GM21447 (cell line): ENCODE measurements around the gene DGKD.

Experiments used
- ATAC-seq: cut with Tn5 transposase; IDR thresholded peaks from one replicate; pipeline ENCODE4 v1.9.1; 2021; ENCODE audit not compliant: unreplicated experiment

The DGKD gene

GRCh38 chr2:233422649-233423551, 68.6 kb downstream of the DGKD start:
- no peak for ATAC-seq

GRCh38 chr2:233423552-233423860, 69.2 kb downstream of the DGKD start:
- ATAC-seq: no peak

- no peak for ATAC-seq
Observed at GRCh38 chr2:233424154-233424951, 70.1 kb downstream of the DGKD start.

GRCh38 chr2:233426619-233427342, 72.5 kb downstream of the DGKD start:
- ATAC-seq: no peak

GRCh38 chr2:233428008-233428407, 73.7 kb downstream of the DGKD start:
- ATAC-seq: no peak

GRCh38 chr2:233428438-233428837, 74.1 kb downstream of the DGKD start:
- no peak for ATAC-seq

- no peak for ATAC-seq
Observed at GRCh38 chr2:233429175-233429897, 75.0 kb downstream of the DGKD start.

- ATAC-seq: no peak
Observed at GRCh38 chr2:233430081-233430480, 75.8 kb downstream of the DGKD start.

GRCh38 chr2:233430651-233431050, 76.4 kb downstream of the DGKD start:
- no peak for ATAC-seq

GRCh38 chr2:233433029-233433428, 78.7 kb downstream of the DGKD start:
- no peak for ATAC-seq

- no peak for ATAC-seq
Observed at GRCh38 chr2:233433794-233434193, 79.5 kb downstream of the DGKD start.

- ATAC-seq: no peak
Observed at GRCh38 chr2:233434666-233435330, 80.5 kb downstream of the DGKD start.

- ATAC-seq: no peak
Observed at GRCh38 chr2:233435436-233436190, 81.3 kb downstream of the DGKD start.

GRCh38 chr2:233436191-233436581, 81.9 kb downstream of the DGKD start:
- no peak for ATAC-seq

- no peak for ATAC-seq
Observed at GRCh38 chr2:233436691-233437438, 82.6 kb downstream of the DGKD start.

- no peak for ATAC-seq
Observed at GRCh38 chr2:233437439-233437955, 83.2 kb downstream of the DGKD start.

- ATAC-seq: no peak
Observed at GRCh38 chr2:233438573-233439147, 84.4 kb downstream of the DGKD start.

- ATAC-seq: no peak
Observed at GRCh38 chr2:233439191-233439590, 84.9 kb downstream of the DGKD start.
